HEK293 (cell line): ENCODE results near the gene RNASE8.

Source experiments
- GLI2 ChIP-seq: fragments of 450-650 bp; formaldehyde crosslinking; IDR thresholded peaks from 2 replicates; pipeline ENCODE4; 2017; ENCODE audit warnings: missing biosample characterization, missing genetic modification characterization, low read depth, borderline replicate concordance
- KLF17 ChIP-seq: fragments of 450-650 bp; formaldehyde crosslinking; IDR thresholded peaks from 2 replicates; pipeline ENCODE4 v1.5.1; 2016; ENCODE audit warnings: missing biosample characterization, missing genetic modification characterization
- MEIS1 ChIP-seq: sonication (generic); formaldehyde crosslinking; IDR thresholded peaks from 2 replicates; pipeline ENCODE4 v1.8.1; 2022; ENCODE audit warnings: missing genetic modification reagents, mild to moderate bottlenecking, borderline replicate concordance
- PATZ1 ChIP-seq: fragments of 450-650 bp; formaldehyde crosslinking; IDR thresholded peaks from 2 replicates; pipeline ENCODE4 v1.5.1; 2016; ENCODE audit warnings: missing biosample characterization, missing genetic modification characterization
- SCRT2 ChIP-seq: fragments of 450-650 bp; formaldehyde crosslinking; IDR thresholded peaks from 2 replicates; pipeline ENCODE4 v1.5.1; 2016; ENCODE audit warnings: missing biosample characterization, missing genetic modification characterization
- YY1 ChIP-seq: fragments of 450-650 bp; formaldehyde crosslinking; IDR thresholded peaks from 2 replicates; pipeline ENCODE4 v1.5.1; 2018; ENCODE audit warnings: missing biosample characterization, missing genetic modification characterization
- ZNF114 ChIP-seq: fragments of 450-650 bp; formaldehyde crosslinking; IDR thresholded peaks from 2 replicates; pipeline ENCODE4 v1.5.0; 2017; ENCODE audit warnings: missing biosample characterization, missing genetic modification characterization
- ZNF18 ChIP-seq: fragments of 450-650 bp; formaldehyde crosslinking; IDR thresholded peaks from 2 replicates; pipeline ENCODE4 v1.5.1; 2016; ENCODE audit warnings: missing biosample characterization, missing genetic modification characterization
- ZNF221 ChIP-seq: fragments of 450-650 bp; formaldehyde crosslinking; IDR thresholded peaks from 2 replicates; pipeline ENCODE4 v1.5.1; 2017; ENCODE audit warnings: missing biosample characterization, missing genetic modification characterization, borderline replicate concordance
- ZNF223 ChIP-seq: fragments of 450-650 bp; formaldehyde crosslinking; IDR thresholded peaks from 2 replicates; pipeline ENCODE4 v1.5.1; 2016; ENCODE audit warnings: missing biosample characterization, missing genetic modification characterization
- ZNF26 ChIP-seq: fragments of 450-650 bp; formaldehyde crosslinking; IDR thresholded peaks from 2 replicates; pipeline ENCODE4 v1.5.1; 2016; ENCODE audit warnings: missing biosample characterization, missing genetic modification characterization
- ZNF302 ChIP-seq: fragments of 450-650 bp; formaldehyde crosslinking; IDR thresholded peaks from 2 replicates; pipeline ENCODE4 v1.5.1; 2016; ENCODE audit warnings: missing biosample characterization, missing genetic modification characterization, low read depth
- ZNF362 ChIP-seq: fragments of 450-650 bp; formaldehyde crosslinking; IDR thresholded peaks from 2 replicates; pipeline ENCODE4 v1.5.1; 2016; ENCODE audit warnings: missing biosample characterization, missing genetic modification characterization
- ZNF37A ChIP-seq: fragments of 450-650 bp; IDR thresholded peaks from 2 replicates; pipeline ENCODE4 v1.5.1; 2018; ENCODE audit warnings: missing biosample characterization, missing genetic modification characterization
- ZNF398 ChIP-seq: fragments of 450-650 bp; formaldehyde crosslinking; IDR thresholded peaks from 2 replicates; pipeline ENCODE4 v1.5.1; 2017; ENCODE audit warnings: missing biosample characterization, missing genetic modification characterization
- ZNF501 ChIP-seq: fragments of 450-650 bp; formaldehyde crosslinking; IDR thresholded peaks from 2 replicates; pipeline ENCODE4 v1.5.1; 2016; ENCODE audit warnings: missing biosample characterization, missing genetic modification characterization
- ZNF544 ChIP-seq: fragments of 450-650 bp; formaldehyde crosslinking; IDR thresholded peaks from 2 replicates; pipeline ENCODE4 v1.5.0; 2017; ENCODE audit warnings: missing biosample characterization, missing genetic modification characterization
- ZNF626 ChIP-seq: fragments of 450-650 bp; sonication (Bioruptor Pico); formaldehyde crosslinking; IDR thresholded peaks from 2 replicates; pipeline ENCODE4 v1.5.1; 2018; ENCODE audit warnings: missing biosample characterization, missing genetic modification characterization, inconsistent platforms
- ZNF629 ChIP-seq: fragments of 450-650 bp; formaldehyde crosslinking; IDR thresholded peaks from 2 replicates; pipeline ENCODE4 v1.5.1; 2017; ENCODE audit warnings: missing biosample characterization, missing genetic modification characterization
- ZNF639 ChIP-seq: fragments of 450-650 bp; formaldehyde crosslinking; IDR thresholded peaks from 2 replicates; pipeline ENCODE4 v1.5.1; 2016; ENCODE audit warnings: missing biosample characterization, missing genetic modification characterization
- ZNF670 ChIP-seq: fragments of 450-650 bp; formaldehyde crosslinking; IDR thresholded peaks from 2 replicates; pipeline ENCODE4 v1.5.1; 2016; ENCODE audit warnings: missing biosample characterization, missing genetic modification characterization, low read depth
- ZNF704 ChIP-seq: fragments of 450-650 bp; formaldehyde crosslinking; IDR thresholded peaks from 2 replicates; pipeline ENCODE4 v1.5.1; 2016; ENCODE audit warnings: missing biosample characterization, missing genetic modification characterization
- ZNF791 ChIP-seq: fragments of 450-650 bp; formaldehyde crosslinking; IDR thresholded peaks from 2 replicates; pipeline ENCODE4 v1.5.1; 2016; ENCODE audit warnings: missing biosample characterization, missing genetic modification characterization
- ZNF792 ChIP-seq: fragments of 450-650 bp; formaldehyde crosslinking; IDR thresholded peaks from 2 replicates; pipeline ENCODE4 v1.5.1; 2016; ENCODE audit warnings: missing biosample characterization, missing genetic modification characterization
- ZSCAN18 ChIP-seq: fragments of 450-650 bp; formaldehyde crosslinking; IDR thresholded peaks from 2 replicates; pipeline ENCODE4 v1.5.1; 2016; ENCODE audit warnings: missing biosample characterization, missing genetic modification characterization
- ZSCAN30 ChIP-seq: fragments of 450-650 bp; IDR thresholded peaks from 2 replicates; pipeline ENCODE4 v1.5.1; 2018; ENCODE audit warnings: missing biosample characterization, mild to moderate bottlenecking, missing genetic modification characterization, moderate library complexity

The RNASE8 gene

GRCh38 chr14:21071225-21072030, 13.8 kb downstream of the RNASE8 start (continued):
- TF ChIP-seq YY1 (peak; percentile 13; the same call in 1 of the 2 replicates), MEIS1 (CRISPR knock-in tag) (no peak), ZNF362 (tag by site-specific recombination) (no peak), KLF17 (tag by site-specific recombination) (peak; percentile 61), ZSCAN30 (peak; percentile 77), ZNF223 (tag by site-specific recombination) (no peak), ZNF792 (tag by site-specific recombination) (no peak), ZSCAN18 (tag by site-specific recombination) (no peak), PATZ1 (tag by site-specific recombination) (peak; percentile 85), ZNF501 (tag by site-specific recombination) (no peak), ZNF37A (tag by site-specific recombination) (no peak), ZNF639 (0 out of 2 replicates have a peak, but pooled peaks have one; percentile 21), ZNF670 (tag by site-specific recombination) (no peak), ZNF544 (tag by site-specific recombination) (no peak), ZNF398 (tag by site-specific recombination) (peak; percentile 90), ZNF221 (tag by site-specific recombination) (no peak), SCRT2 (tag by site-specific recombination) (no peak), ZNF704 (tag by site-specific recombination) (no peak), GLI2 (tag by site-specific recombination) (no peak), ZNF114 (tag by site-specific recombination) (no peak), ZNF26 (no peak), ZNF626 (tag by site-specific recombination) (no peak), ZNF791 (no peak), ZNF629 (tag by site-specific recombination) (peak; percentile 79), ZNF302 (no peak), ZNF18 (0 out of 2 replicates have a peak, but pooled peaks have one; percentile 32)
